H1 (cell line): ENCODE data around the gene FMNL1. TPM values are rescaled to one million over a fixed set of nuclear protein-coding genes. Genes with fewer than 3 reads are reported as not detected.

Experiments used
- CTCF ChIA-PET: fragments of 300-600 bp; sonication (Branson Sonifier 250); formaldehyde crosslinking; loops from one replicate; lab custom pipeline; 2021; ENCODE audit not compliant: partially characterized antibody; lab: Charles Lee
- POLR2A ChIA-PET: fragments of 300-600 bp; sonication (Branson Sonifier 250); formaldehyde crosslinking; loops from one replicate; lab custom pipeline; 2021; ENCODE audit warnings: inconsistent platforms; ENCODE audit not compliant: partially characterized antibody; lab: Charles Lee
- DNase-seq, 2 experiments: peaks; one replicate each; pipeline versions ENCODE4 v3.0.0 to v3.0.0-alpha.2; 2010 to 2022; ENCODE audit warnings: low spot score in 2 of 2, low read depth in 1 of 2, mixed read lengths in 1 of 2
- FAIRE-seq: peaks from 2 replicates; lab custom pipeline; 2011; peaks lifted over from hg19 to GRCh38; lab: Jason Lieb, UNC
- H2AFZ ChIP-seq: 2 replicates; pipeline ENCODE4 v1.8.1; 2012; ENCODE audit warnings: low read length, inconsistent platforms
- H2AK5ac ChIP-seq: 2 replicates; pipeline ENCODE4 v1.6.1; 2013; ENCODE audit warnings: low read depth, low read length
- H2BK120ac ChIP-seq: replicated peaks from 2 replicates; pipeline ENCODE3; 2013; ENCODE audit warnings: low read depth, low read length, inconsistent platforms
- H2BK12ac ChIP-seq: 2 replicates; pipeline ENCODE4 v1.6.1; 2013; ENCODE audit warnings: low read depth, low read length
- H2BK15ac ChIP-seq: 2 replicates; pipeline ENCODE4 v1.6.1; 2013; ENCODE audit warnings: low read length
- H2BK20ac ChIP-seq: 2 replicates; pipeline ENCODE4 v1.6.1; 2013; ENCODE audit warnings: low read length
- H2BK5ac ChIP-seq: 2 replicates; pipeline ENCODE4 v1.6.1; 2013; ENCODE audit warnings: low read depth, low read length
- H3K14ac ChIP-seq: 2 replicates; pipeline ENCODE4 v1.6.1; 2013; ENCODE audit warnings: inconsistent platforms; ENCODE audit not compliant: insufficient read length
- H3K18ac ChIP-seq: 2 replicates; pipeline ENCODE4 v1.6.1; 2013; ENCODE audit warnings: low read length; ENCODE audit errors: extremely low read depth
- H3K23ac ChIP-seq: 2 replicates; pipeline ENCODE4 v1.6.1; 2013; ENCODE audit warnings: inconsistent platforms; ENCODE audit not compliant: insufficient read length
- H3K23me2 ChIP-seq: 2 replicates; pipeline ENCODE4 v1.6.1; 2013; ENCODE audit warnings: low read depth, low read length
- H3K27ac ChIP-seq: 2 replicates; pipeline ENCODE4 v1.6.1; 2011; ENCODE audit warnings: low read depth, low read length, inconsistent platforms
- H3K27me3 ChIP-seq, 4 experiments: replicated peaks in 1 of 4; 1 replicate in 1 of 4; 2 replicates in 3 of 4; pipeline versions ENCODE4 v1.6.1 to v1.8.1; 2011 to 2013; ENCODE audit warnings: low read length in 3 of 4, mild to moderate bottlenecking in 3 of 4, inconsistent platforms in 2 of 4, mixed read lengths in 2 of 4, moderate library complexity in 1 of 4; ENCODE audit not compliant: control insufficient read depth in 3 of 4, insufficient read depth in 3 of 4; ENCODE audit errors: extremely low read depth in 1 of 4
- H3K36me3 ChIP-seq, 4 experiments: 2 replicates each; pipeline versions ENCODE4 v1.6.1 to v1.8.1; 2011 to 2013; ENCODE audit warnings: mild to moderate bottlenecking in 4 of 4, low read length in 3 of 4, moderate library complexity in 2 of 4, control low read depth in 1 of 4, inconsistent platforms in 1 of 4; ENCODE audit not compliant: insufficient read depth in 4 of 4, control insufficient read depth in 2 of 4
- H3K4ac ChIP-seq: replicated peaks from 2 replicates; pipeline ENCODE3; 2013; ENCODE audit warnings: low read length, low read depth, mixed read lengths, inconsistent platforms; ENCODE audit not compliant: insufficient read length
- H3K4me1 ChIP-seq, 4 experiments: replicated peaks in 1 of 4; 1 replicate in 1 of 4; 2 replicates in 3 of 4; pipeline versions ENCODE4 v1.6.1 to v1.8.1; 2011 to 2013; ENCODE audit warnings: low read length in 3 of 4, inconsistent platforms in 2 of 4, mixed read lengths in 1 of 4; ENCODE audit not compliant: insufficient read depth in 4 of 4, control insufficient read depth in 3 of 4
- H3K4me2 ChIP-seq, 2 experiments: 2 replicates each; pipeline versions ENCODE4 v1.6.1 to v1.8.1; 2011 to 2013; ENCODE audit warnings: low read depth in 2 of 2, low read length in 2 of 2, control low read depth in 1 of 2, inconsistent platforms in 1 of 2, mild to moderate bottlenecking in 1 of 2; ENCODE audit not compliant: insufficient read depth in 1 of 2
- H3K4me3 ChIP-seq, 4 experiments: fragments of 200-600, 300-600 bp in 1 of 4; sonication (generic), shearing (Covaris generic), sonication (Bioruptor Twin) in 1 of 4; 2 replicates each; pipeline versions ENCODE4 v1.5.1 to v1.8.1; 2011 to 2016; ENCODE audit warnings: low read length in 4 of 4, low read depth in 3 of 4, control low read depth in 2 of 4, inconsistent platforms in 2 of 4, mild to moderate bottlenecking in 2 of 4, mixed read lengths in 1 of 4, moderate library complexity in 1 of 4; ENCODE audit not compliant: insufficient read depth in 2 of 4; ENCODE audit errors: extremely low read depth in 1 of 4
- H3K56ac ChIP-seq: replicated peaks from 2 replicates; pipeline ENCODE3; 2013; ENCODE audit warnings: low read depth, mild to moderate bottlenecking, mixed read lengths, low read length, inconsistent platforms; ENCODE audit not compliant: insufficient read length
- H3K79me1 ChIP-seq: 2 replicates; pipeline ENCODE4 v1.6.1; 2013; ENCODE audit warnings: low read depth, low read length, control low read depth
- H3K79me2 ChIP-seq, 2 experiments: 2 replicates each; pipeline versions ENCODE4 v1.6.1 to v1.8.1; 2012 to 2013; ENCODE audit warnings: low read length in 2 of 2, mild to moderate bottlenecking in 2 of 2, inconsistent platforms in 1 of 2; ENCODE audit not compliant: insufficient read depth in 2 of 2, control insufficient read depth in 1 of 2
- H3K9ac ChIP-seq, 4 experiments: replicated peaks in 1 of 4; 1 replicate in 1 of 4; 2 replicates in 3 of 4; pipeline versions ENCODE4 v1.6.1 to v1.8.1; 2011 to 2013; ENCODE audit warnings: low read depth in 3 of 4, low read length in 3 of 4, control low read depth in 2 of 4, mild to moderate bottlenecking in 2 of 4, moderate library complexity in 2 of 4, inconsistent platforms in 1 of 4; ENCODE audit errors: extremely low read depth in 1 of 4
- H3K9me3 ChIP-seq, 2 experiments: 2 replicates each; pipeline versions ENCODE4 v1.6.1 to v1.8.1; 2012 to 2013; ENCODE audit warnings: mild to moderate bottlenecking in 2 of 2, moderate library complexity in 2 of 2, control low read depth in 1 of 2, inconsistent platforms in 1 of 2, low read depth in 1 of 2, low read length in 1 of 2, mixed read lengths in 1 of 2; ENCODE audit not compliant: insufficient read depth in 2 of 2
- H4K20me1 ChIP-seq, 2 experiments: replicated peaks in 1 of 2; 2 replicates each; pipeline versions ENCODE3 to v1.8.1; 2011 to 2013; ENCODE audit warnings: inconsistent platforms in 2 of 2, low read length in 2 of 2, mild to moderate bottlenecking in 1 of 2; ENCODE audit not compliant: insufficient read depth in 2 of 2, control insufficient read depth in 1 of 2
- H4K5ac ChIP-seq: 2 replicates; pipeline ENCODE4 v1.6.1; 2013; ENCODE audit warnings: low read length, low read depth, mixed read lengths, inconsistent platforms; ENCODE audit not compliant: insufficient read length
- H4K8ac ChIP-seq: 2 replicates; pipeline ENCODE4 v1.8.0; 2013; ENCODE audit warnings: mild to moderate bottlenecking, moderate library complexity, low read length, inconsistent platforms; ENCODE audit not compliant: insufficient read depth; ENCODE audit errors: extremely low read depth
- H4K91ac ChIP-seq: replicated peaks from 2 replicates; pipeline ENCODE3; 2013; ENCODE audit warnings: low read length, mixed read lengths, inconsistent platforms; ENCODE audit not compliant: insufficient read length
- CBX5 ChIP-seq: fragments of 300-800, 300-1000 bp; sonication (generic); IDR thresholded peaks from 2 replicates; pipeline ENCODE4 v1.7.1; 2016; ENCODE audit warnings: antibody characterized with exemption, low read length, low read depth
- JUND ChIP-seq: IDR thresholded peaks from 2 replicates; pipeline ENCODE4 v1.6.1; 2011; ENCODE audit warnings: mild to moderate bottlenecking, improper control_type of control experiment, low read length
- WGBS, 2 experiments: shearing (Covaris generic) in 1 of 2; methylation state at CpG; one replicate each; pipeline versions ENCODE4 v1.1.6 to v1.1.7; 2013 to 2015; ENCODE audit warnings: low lambda C conversion rate in 2 of 2, mixed read lengths in 2 of 2, inconsistent platforms in 1 of 2, low coverage in 1 of 2, missing lambda C conversion rate in 1 of 2; ENCODE audit not compliant: insufficient replicate concordance in 2 of 2, insufficient coverage in 1 of 2, insufficient read length in 1 of 2; ENCODE audit errors: extremely low coverage in 1 of 2, missing lambda C conversion rate in 1 of 2; 5-methylcytosine and 5-hydroxymethylcytosine counted together
- polyA plus RNA-seq, 7 experiments: library from polyadenylated mRNA; depleted of rRNA in 3 of 7; stranded (reverse) in 5 of 7; unstranded in 2 of 7; fragments of >200 nt in 5 of 7; fragments of 200-250 nt in 2 of 7; gene quantifications; 1 replicate in 5 of 7; 2 replicates in 1 of 7; 4 replicates in 1 of 7; pipeline versions ENCODE4 v1.2.1 to v1.2.3, GENCODE V29; 2011 to 2013; ENCODE audit warnings: missing spikeins in 2 of 7, mixed read lengths in 2 of 7
- total RNA-seq: library from RNA; stranded (reverse); fragmentation: NEBNext Ultra II Directional; extraction: Animal tissue kit (Norgen Biotek cat#: 25700); gene quantifications from 2 replicates; pipeline ENCODE4 v1.2.1, GENCODE V29; 2021
- TF ChIP-seq, protein P1 (sequence below), 3 experiments: IDR thresholded peaks; 1 replicate in 2 of 3; 2 replicates in 1 of 3; pipeline versions ENCODE4 v1.5.1 to v1.6.1; 2011; ENCODE audit warnings: low read length in 3 of 3, mild to moderate bottlenecking in 3 of 3, inconsistent platforms in 2 of 3, low read depth in 1 of 3, moderate library complexity in 1 of 3; ENCODE audit not compliant: insufficient read depth in 1 of 3; ENCODE audit errors: control extremely low read depth in 1 of 3

Gene FMNL1
- total and polyA plus RNA-seq, 2 of the 8 experiments (the other 6 are each of a cell fraction or from before 2014, with no cell fraction given) = 2.5 to 8.6 TPM

DNA sequence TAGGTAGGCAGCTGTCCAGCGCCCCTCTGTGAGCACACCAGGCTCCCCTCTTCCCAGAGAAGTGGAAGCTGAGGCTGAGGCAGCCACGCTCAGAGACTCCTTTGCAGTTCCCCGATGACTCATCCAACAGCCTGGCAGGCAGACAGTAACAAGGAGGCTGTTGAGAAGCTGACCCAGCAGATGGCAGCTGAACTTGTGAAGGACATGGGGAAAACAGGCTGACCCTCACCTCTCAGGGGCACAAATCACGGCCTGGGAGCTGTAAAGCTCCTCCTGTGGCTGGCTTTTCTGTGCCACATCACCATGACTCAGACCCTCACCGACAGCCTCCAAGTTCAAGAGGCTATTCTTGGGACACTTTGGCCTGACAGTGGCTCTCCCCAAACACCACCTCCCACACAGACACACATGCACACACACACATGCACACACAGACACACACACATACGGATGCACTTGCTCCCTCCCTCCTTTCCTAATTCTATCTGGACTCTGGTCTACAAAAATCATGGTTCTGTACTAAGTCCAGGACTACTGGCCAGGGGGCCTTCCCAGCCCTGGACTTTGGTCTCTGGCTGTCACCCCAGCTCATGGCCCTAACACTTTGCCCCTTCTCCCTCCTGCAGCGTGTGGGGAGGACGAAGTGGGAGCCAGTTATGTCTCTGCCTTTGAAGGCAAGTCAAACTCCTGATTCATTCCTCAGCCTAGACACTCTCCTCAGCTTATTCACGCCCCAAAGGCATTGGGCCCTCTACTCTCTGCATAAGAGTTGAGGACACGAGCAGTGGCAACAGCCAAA, 71.9 kb downstream of the FMNL1 start:
- TF ChIP-seq CBX5 (no peak), JUND (peak; percentile 74)
- TF ChIP-seq, protein P1, sequence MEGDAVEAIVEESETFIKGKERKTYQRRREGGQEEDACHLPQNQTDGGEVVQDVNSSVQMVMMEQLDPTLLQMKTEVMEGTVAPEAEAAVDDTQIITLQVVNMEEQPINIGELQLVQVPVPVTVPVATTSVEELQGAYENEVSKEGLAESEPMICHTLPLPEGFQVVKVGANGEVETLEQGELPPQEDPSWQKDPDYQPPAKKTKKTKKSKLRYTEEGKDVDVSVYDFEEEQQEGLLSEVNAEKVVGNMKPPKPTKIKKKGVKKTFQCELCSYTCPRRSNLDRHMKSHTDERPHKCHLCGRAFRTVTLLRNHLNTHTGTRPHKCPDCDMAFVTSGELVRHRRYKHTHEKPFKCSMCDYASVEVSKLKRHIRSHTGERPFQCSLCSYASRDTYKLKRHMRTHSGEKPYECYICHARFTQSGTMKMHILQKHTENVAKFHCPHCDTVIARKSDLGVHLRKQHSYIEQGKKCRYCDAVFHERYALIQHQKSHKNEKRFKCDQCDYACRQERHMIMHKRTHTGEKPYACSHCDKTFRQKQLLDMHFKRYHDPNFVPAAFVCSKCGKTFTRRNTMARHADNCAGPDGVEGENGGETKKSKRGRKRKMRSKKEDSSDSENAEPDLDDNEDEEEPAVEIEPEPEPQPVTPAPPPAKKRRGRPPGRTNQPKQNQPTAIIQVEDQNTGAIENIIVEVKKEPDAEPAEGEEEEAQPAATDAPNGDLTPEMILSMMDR (IDR thresholded peaks at IDR 0.05; ENCODE audit: control extremely low read depth in 1 of 3, insufficient read depth in 1 of 3, low read depth in 1 of 3, low read length in 3 of 3) = peak in 1 of 3 experiments; percentile 16; a peak in 1 of 4 replicates
- FAIRE-seq = no peak
- no peak overlapping the region for H3K4ac ChIP-seq
- no peak overlapping the region; the same call in 1 of the 2 replicates for H4K8ac ChIP-seq
- peaks cover 4% of the 10 kb centered on the region in 2 experiments for H4K20me1 ChIP-seq
- H3K4me1 ChIP-seq = peaks cover 0 to 5% (median 0%) of the 10 kb centered on the region in 4 experiments; a peak in 1 of 7 replicates
- 89% methylated on average over 10 of the region's 10 CpGs; no CpG with 5 or more reads in 1 of the 2 experiments for WGBS, 2 experiments
- H3K27me3 ChIP-seq = no peaks in the 10 kb centered on the region
- no peak overlapping the region for H3K18ac ChIP-seq
- H2BK20ac ChIP-seq = no peak overlapping the region
- H4K91ac ChIP-seq = no peak overlapping the region
- H3K4me2 ChIP-seq = no peak overlapping the region
- no peak overlapping the region for H2BK15ac ChIP-seq
- H2BK5ac ChIP-seq = 0 out of 2 replicates have a peak overlapping the region, but pooled peaks have one; percentile 45
- DNase-seq = no peak
- H3K23me2 ChIP-seq = no peaks in the 10 kb centered on the region
- CTCF ChIA-PET = interaction anchor here (0.6 to 4.6 kb wide), 16 partner anchors 9 to 92 kb away, joined by 3 to 35 read pairs (median 6); no protein-coding TSS in a partner anchor
- no peak overlapping the region for H2BK120ac ChIP-seq
- H3K14ac ChIP-seq = no peak overlapping the region
- H3K79me1 ChIP-seq = peaks cover 15% of the 10 kb centered on the region
- no peak overlapping the region for H2BK12ac ChIP-seq
- H2AFZ ChIP-seq = no peak overlapping the region
- H3K27ac ChIP-seq = no peak overlapping the region
- 0 out of 8 replicates have a peak, but pooled peaks cover 0 to 3% (median 0%) of the 10 kb centered on the region in 4 experiments for H3K36me3 ChIP-seq
- POLR2A ChIA-PET = interaction anchor here (1.5 kb wide), 2 partner anchors 19 to 46 kb away, joined by 3 to 4 read pairs; no protein-coding TSS in a partner anchor
- no peak overlapping the region for H2AK5ac ChIP-seq
- no peak overlapping the region for H3K4me3 ChIP-seq
- no peaks in the 10 kb centered on the region for H3K9me3 ChIP-seq
- H3K9ac ChIP-seq = no peak overlapping the region
- H4K5ac ChIP-seq = no peak overlapping the region
- no peak overlapping the region for H3K56ac ChIP-seq
- H3K79me2 ChIP-seq = peaks cover 0 to 4% of the 10 kb centered on the region in 2 experiments; a peak in 1 of 4 replicates
- H3K23ac ChIP-seq = no peak overlapping the region
